ENCODE measurements around the gene SERPIND1. TPM values are rescaled to one million over a fixed set of nuclear protein-coding genes. Genes with fewer than 3 reads are reported as not detected.

Gene SERPIND1
- total and polyA plus RNA-seq, 10 of the 15 experiments (the other 5 are each of a cell fraction or from before 2014, with no cell fraction given) = 0.08 to 0.85 (median 0.38) TPM; not detected in 1

DNA sequence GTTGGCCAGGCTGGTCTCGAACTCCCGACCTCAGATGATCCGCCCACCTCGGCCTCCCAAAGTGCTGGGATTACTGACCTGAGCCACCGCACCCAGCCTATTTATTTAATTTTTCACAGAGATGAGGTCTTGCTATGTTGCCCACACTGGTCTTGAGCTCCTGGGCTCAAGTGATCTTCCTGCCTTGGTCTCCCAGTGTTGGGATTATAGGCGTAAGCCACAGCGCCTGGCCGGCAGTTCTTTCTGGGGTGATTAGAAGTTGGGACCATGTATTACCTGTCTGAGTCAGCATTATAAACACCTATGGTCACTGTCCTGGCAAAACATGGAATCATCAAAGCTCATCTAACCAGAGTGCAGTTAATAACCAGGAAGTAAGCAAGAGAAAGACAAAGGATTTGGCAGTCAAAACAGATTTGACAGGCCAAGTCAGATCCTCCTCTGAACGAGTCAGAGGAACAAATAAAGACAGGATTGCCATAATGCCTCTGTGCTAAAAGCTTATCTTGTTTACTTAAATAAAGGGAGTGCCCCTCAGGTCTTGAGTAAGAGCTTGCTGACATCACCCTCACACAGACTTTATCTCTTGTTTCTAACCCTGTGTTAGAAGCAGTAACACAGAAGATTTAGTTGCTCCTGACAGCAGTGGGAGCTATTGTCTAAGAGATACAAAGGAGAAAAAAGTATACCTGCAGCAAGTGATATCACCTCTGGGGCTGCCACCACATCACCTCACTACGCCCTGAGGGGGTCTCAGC lies 3.7 kb downstream of the SERPIND1 start:
- CTCF ChIA-PET = interaction anchor here (0.6 kb wide), 1 partner anchor 209 kb away, joined by 3 read pairs; no protein-coding TSS in a partner anchor
- H3K4me3 ChIP-seq = no peak overlapping the region
- H2AFZ ChIP-seq (ENCODE audit: control insufficient read depth, low read depth, low read length) = no peak overlapping the region
- ATAC-seq (no peak), DNase-seq (ENCODE audit: low read depth, low spot score) (no peak), FAIRE-seq (no peak)
- WGBS (ENCODE audit: insufficient coverage, insufficient replicate concordance, low lambda C conversion rate, missing lambda C conversion rate) = 87% methylated on average over 10 of the region's 10 CpGs
- in situ Hi-C loops (cut with MboI) (no loop called here), intact Hi-C loops (cut with micrococcal nuclease; ENCODE audit: unreplicated experiment) (no loop called here)
- H3K27me3 ChIP-seq (replicated peaks in 1 of 2; ENCODE audit: control insufficient read depth in 2 of 2, insufficient read depth in 2 of 2, low read length in 1 of 2) = no peaks in the 10 kb centered on the region
- no peak overlapping the region for H3K4me2 ChIP-seq (ENCODE audit: control insufficient read depth, insufficient read depth)
- SMC1A ChIA-PET (ENCODE audit: uncharacterized antibody, unreplicated experiment) = no interaction called here
- H3K36me3 ChIP-seq (ENCODE audit: control insufficient read depth in 2 of 2, insufficient read depth in 2 of 2, low read length in 1 of 2) = peaks cover 1 to 2% of the 10 kb centered on the region in 2 experiments; a peak in 3 of 4 replicates
- H3K79me2 ChIP-seq (ENCODE audit: control insufficient read depth, insufficient read depth, low read length) = no peaks in the 10 kb centered on the region
- no peaks in the 10 kb centered on the region for H3K4me1 ChIP-seq (ENCODE audit: control insufficient read depth, insufficient read depth, low read length)
- POLR2A ChIA-PET = no interaction called here
- H3K27ac ChIP-seq (ENCODE audit: control insufficient read depth, insufficient read depth) = no peak overlapping the region
- BruUV-seq (replicated peaks) = no TSS peak
- H3K9me3 ChIP-seq (replicated peaks; ENCODE audit: control insufficient read depth, insufficient read depth, low read length) = no peaks in the 10 kb centered on the region
- no peaks in the 10 kb centered on the region for H4K20me1 ChIP-seq (ENCODE audit: control insufficient read depth, insufficient read depth)
- TF ChIP-seq, protein P1, sequence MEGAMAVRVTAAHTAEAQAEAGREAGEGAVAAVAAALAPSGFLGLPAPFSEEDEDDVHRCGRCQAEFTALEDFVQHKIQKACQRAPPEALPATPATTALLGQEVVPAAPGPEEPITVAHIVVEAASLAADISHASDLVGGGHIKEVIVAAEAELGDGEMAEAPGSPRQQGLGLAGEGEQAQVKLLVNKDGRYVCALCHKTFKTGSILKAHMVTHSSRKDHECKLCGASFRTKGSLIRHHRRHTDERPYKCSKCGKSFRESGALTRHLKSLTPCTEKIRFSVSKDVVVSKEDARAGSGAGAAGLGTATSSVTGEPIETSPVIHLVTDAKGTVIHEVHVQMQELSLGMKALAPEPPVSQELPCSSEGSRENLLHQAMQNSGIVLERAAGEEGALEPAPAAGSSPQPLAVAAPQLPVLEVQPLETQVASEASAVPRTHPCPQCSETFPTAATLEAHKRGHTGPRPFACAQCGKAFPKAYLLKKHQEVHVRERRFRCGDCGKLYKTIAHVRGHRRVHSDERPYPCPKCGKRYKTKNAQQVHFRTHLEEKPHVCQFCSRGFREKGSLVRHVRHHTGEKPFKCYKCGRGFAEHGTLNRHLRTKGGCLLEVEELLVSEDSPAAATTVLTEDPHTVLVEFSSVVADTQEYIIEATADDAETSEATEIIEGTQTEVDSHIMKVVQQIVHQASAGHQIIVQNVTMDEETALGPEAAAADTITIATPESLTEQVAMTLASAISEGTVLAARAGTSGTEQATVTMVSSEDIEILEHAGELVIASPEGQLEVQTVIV (IDR thresholded peaks at IDR 0.05; ENCODE audit: borderline replicate concordance, partially characterized antibody) = no peak
- TF ChIP-seq FOS (IDR thresholded peaks at IDR 0.05; ENCODE audit: borderline replicate concordance, extremely low read depth, insufficient read length) (no peak), HDAC2 (IDR thresholded peaks at IDR 0.05) (no peak), IRF4 (IDR thresholded peaks at IDR 0.05; ENCODE audit: low read depth, low read length) (no peak), SREBF1 (IDR thresholded peaks at IDR 0.05; ENCODE audit: low read length) (no peak)
- H3K9ac ChIP-seq (ENCODE audit: control insufficient read depth, insufficient read depth, low read length) = no peak overlapping the region
- RAD21 ChIA-PET (ENCODE audit: unreplicated experiment) = no interaction called here

Data from GM12878 (cell line).